Smooth muscle cell (in vitro differentiated cells): Measurements from ENCODE around the gene RPTOR. TPM values are rescaled to one million over a fixed set of nuclear protein-coding genes. Genes with fewer than 3 reads are reported as not detected.

Experiments used
- DNase-seq: peaks from one replicate; lab custom pipeline; 2025; ENCODE audit not compliant: unreplicated experiment; lab: John Stamatoyannopoulos, UW
- H2AFZ ChIP-seq: fragments of 200-600 bp; sonication (generic); 2 replicates; pipeline ENCODE4 v1.6.0; 2016; ENCODE audit warnings: antibody characterized with exemption, low read depth, mild to moderate bottlenecking
- H3F3A ChIP-seq: fragments of 200-600 bp; sonication (generic); 2 replicates; pipeline ENCODE4 v1.6.0; 2017; ENCODE audit warnings: antibody characterized with exemption, low read depth
- H3K27ac ChIP-seq: fragments of 200-600 bp; sonication (generic); 2 replicates; pipeline ENCODE4 v1.5.1; 2016; ENCODE audit warnings: low read depth, mild to moderate bottlenecking
- H3K27me3 ChIP-seq: fragments of 200-600 bp; sonication (generic); 2 replicates; pipeline ENCODE4 v1.6.1; 2016; ENCODE audit warnings: low read depth, mild to moderate bottlenecking
- H3K36me3 ChIP-seq: fragments of 200-600 bp; sonication (generic); 2 replicates; pipeline ENCODE4 v1.5.1; 2016; ENCODE audit warnings: low read depth
- H3K4me1 ChIP-seq: fragments of 200-600 bp; sonication (generic); 2 replicates; pipeline ENCODE4 v1.5.1; 2016; ENCODE audit warnings: low read depth
- H3K4me2 ChIP-seq: fragments of 200-600 bp; sonication (generic); 2 replicates; pipeline ENCODE4 v1.6.0; 2016; ENCODE audit warnings: mild to moderate bottlenecking
- H3K4me3 ChIP-seq: fragments of 200-600 bp; sonication (generic); 2 replicates; pipeline ENCODE4 v1.5.1; 2016; ENCODE audit warnings: mild to moderate bottlenecking
- H3K79me2 ChIP-seq: fragments of 200-600 bp; sonication (generic); 2 replicates; pipeline ENCODE4 v1.6.0; 2016; ENCODE audit warnings: low read depth, mild to moderate bottlenecking
- H3K9ac ChIP-seq: fragments of 200-600 bp; sonication (generic); 2 replicates; pipeline ENCODE4 v1.6.0; 2016; ENCODE audit warnings: low read depth
- H3K9me3 ChIP-seq: fragments of 200-600 bp; sonication (generic); replicated peaks from 2 replicates; pipeline ENCODE4 v1.5.1; 2016; ENCODE audit warnings: low read depth
- H4K20me1 ChIP-seq: fragments of 200-600 bp; sonication (generic); 2 replicates; pipeline ENCODE4 v1.6.0; 2016; ENCODE audit warnings: low read depth
- CTCF ChIP-seq: fragments of 200-600 bp; sonication (generic); IDR thresholded peaks from 2 replicates; pipeline ENCODE4 v1.5.1; 2017; ENCODE audit warnings: borderline replicate concordance, mild to moderate bottlenecking, antibody characterized with exemption; ENCODE audit not compliant: insufficient read depth, poor library complexity, severe bottlenecking
- WGBS: methylation state at CpG from one replicate; pipeline ENCODE4 v1.1.7; 2016; ENCODE audit warnings: low lambda C conversion rate; 5-methylcytosine and 5-hydroxymethylcytosine counted together
- polyA plus RNA-seq: library from polyadenylated mRNA; unstranded; fragments of >200 nt; fragmentation: Nextera tagmentation; extraction: Ambion mirVana; gene quantifications from 2 replicates; pipeline ENCODE4 v1.2.1, GENCODE V29; 2016
- total RNA-seq: library from RNA; depleted of rRNA; stranded (reverse); fragments of >200 nt; gene quantifications from 2 replicates; pipeline ENCODE4 v1.2.3, GENCODE V29; 2014

RPTOR gene
- total and polyA plus RNA-seq, 2 experiments from 2014 or later: 10.6 to 12.2 TPM

- H3K4me3 ChIP-seq: no peak overlapping the region
- H3K4me1 ChIP-seq: no peaks in the 10 kb centered on the region
- no peak overlapping the region for H3K9ac ChIP-seq
- DNase-seq: no peak
- no peak for TF ChIP-seq CTCF
- H3K27me3 ChIP-seq: no peaks in the 10 kb centered on the region
- H4K20me1 ChIP-seq: no peaks in the 10 kb centered on the region
- no peak overlapping the region for H2AFZ ChIP-seq
- no peaks in the 10 kb centered on the region for H3K79me2 ChIP-seq
- H3K27ac ChIP-seq: no peak overlapping the region
- 99% methylated on average over 22 of the region's 22 CpGs for WGBS
- no peaks in the 10 kb centered on the region for H3K36me3 ChIP-seq
- no peaks in the 10 kb centered on the region for H3F3A ChIP-seq
- no peak overlapping the region for H3K4me2 ChIP-seq
- H3K9me3 ChIP-seq: no peaks in the 10 kb centered on the region
These were observed 361.1 kb downstream of the RPTOR start for GRCh38 chr17:80905586-80906230.

- Histone ChIP-seq H3K27ac (no peak overlapping the region), H3K79me2 (no peaks in the 10 kb centered on the region), H3F3A (no peaks in the 10 kb centered on the region), H3K27me3 (no peaks in the 10 kb centered on the region), H3K36me3 (no peaks in the 10 kb centered on the region), H3K9ac (no peak overlapping the region), H2AFZ (no peak overlapping the region), H3K9me3 (no peaks in the 10 kb centered on the region), H3K4me3 (no peak overlapping the region), H4K20me1 (no peaks in the 10 kb centered on the region), H3K4me2 (no peak overlapping the region), H3K4me1 (no peaks in the 10 kb centered on the region)
- 98% methylated on average over 39 of the region's 39 CpGs for WGBS
- no peak for DNase-seq
- no peak for TF ChIP-seq CTCF
These were observed 362.0 kb downstream of the RPTOR start for GRCh38 chr17:80906364-80907259.

GRCh38 chr17:80907281-80907680 is 362.6 kb downstream of the RPTOR start:
- no peak for DNase-seq
- H3K9me3 ChIP-seq: no peaks in the 10 kb centered on the region
- no peaks in the 10 kb centered on the region for H3K36me3 ChIP-seq
- no peak for TF ChIP-seq CTCF
- WGBS: 99% methylated on average over 12 of the region's 12 CpGs
- no peaks in the 10 kb centered on the region for H3F3A ChIP-seq
- no peak overlapping the region for H3K4me2 ChIP-seq
- no peak overlapping the region for H3K9ac ChIP-seq
- H3K4me3 ChIP-seq: no peak overlapping the region
- no peaks in the 10 kb centered on the region for H3K79me2 ChIP-seq
- no peak overlapping the region for H3K27ac ChIP-seq
- no peaks in the 10 kb centered on the region for H3K27me3 ChIP-seq
- no peaks in the 10 kb centered on the region for H4K20me1 ChIP-seq
- no peaks in the 10 kb centered on the region for H3K4me1 ChIP-seq
- H2AFZ ChIP-seq: no peak overlapping the region
